GM13977 (cell line): Measurements from ENCODE around the gene VCPKMT.

Experiments
- DNase-seq: peaks from one replicate; pipeline ENCODE4 v3.0.0; 2012; ENCODE audit warnings: low spot score
- CTCF ChIP-seq: IDR thresholded peaks from 2 replicates; pipeline ENCODE4 v1.5.1; 2012; ENCODE audit warnings: mild to moderate bottlenecking, control low read depth; ENCODE audit not compliant: insufficient read depth; ENCODE audit errors: extremely low read depth, missing control alignments
- in situ Hi-C: fragments of 300-500 bp; cut with MboI; formaldehyde crosslinking; loops from one replicate; pipeline ENCODE4 v1.12.0; 2022; ENCODE audit warnings: low sequenced_read_pairs, low pct_unique_long_range_greater_than_20kb, mixed read lengths, inconsistent platforms; ENCODE audit not compliant: unreplicated experiment

The VCPKMT gene

GRCh38 chr14:50059763-50060616 is 56.4 kb downstream of the VCPKMT start:
- no peak for DNase-seq
- TF ChIP-seq CTCF: no peak
- in situ Hi-C loops: no loop called here
